NCI-H1105 (cell line): Measurements from ENCODE around the gene HSPA12A.

Source experiments
- DNase-seq: peaks from one replicate; lab custom pipeline; 2025; lab: John Stamatoyannopoulos, UW

Gene HSPA12A

DNA sequence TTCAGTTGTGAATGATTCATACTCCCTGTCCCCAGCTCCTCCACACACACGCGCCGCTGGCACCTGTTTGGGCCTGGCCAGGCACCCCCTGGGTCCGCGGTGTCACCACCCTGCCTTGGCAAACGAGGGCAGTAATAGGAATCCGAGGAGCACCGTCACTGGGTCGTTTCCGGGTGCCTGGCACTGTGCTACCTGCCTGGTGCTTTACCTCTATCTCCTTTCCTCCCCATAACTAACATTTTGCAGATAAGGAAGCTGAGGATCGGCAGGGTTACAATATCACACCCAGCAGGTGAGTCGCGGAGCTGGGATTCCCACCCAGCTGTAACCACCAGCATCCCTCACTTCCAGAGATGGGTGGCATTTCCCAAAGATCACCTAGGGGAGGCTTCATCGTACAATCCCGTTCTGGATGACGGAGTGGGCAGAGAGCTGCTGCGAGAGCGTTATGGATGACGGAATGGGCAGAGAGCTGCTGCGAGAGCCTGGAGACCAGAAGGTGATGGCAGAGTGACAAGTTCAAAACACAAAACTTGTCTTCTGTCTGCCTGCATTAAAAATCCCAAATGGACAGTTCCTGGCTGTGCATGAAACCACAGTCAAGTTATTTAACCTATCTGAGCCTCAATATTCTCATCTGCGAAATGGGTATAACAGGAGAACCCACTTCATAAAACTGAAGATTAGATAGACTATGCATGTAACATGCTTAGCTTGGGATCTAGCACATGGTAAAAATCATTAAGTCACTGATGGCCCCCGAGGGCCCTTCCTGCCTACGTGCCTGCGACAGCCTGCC, 1.1 kb upstream of the HSPA12A start:
- no peak for DNase-seq

DNA sequence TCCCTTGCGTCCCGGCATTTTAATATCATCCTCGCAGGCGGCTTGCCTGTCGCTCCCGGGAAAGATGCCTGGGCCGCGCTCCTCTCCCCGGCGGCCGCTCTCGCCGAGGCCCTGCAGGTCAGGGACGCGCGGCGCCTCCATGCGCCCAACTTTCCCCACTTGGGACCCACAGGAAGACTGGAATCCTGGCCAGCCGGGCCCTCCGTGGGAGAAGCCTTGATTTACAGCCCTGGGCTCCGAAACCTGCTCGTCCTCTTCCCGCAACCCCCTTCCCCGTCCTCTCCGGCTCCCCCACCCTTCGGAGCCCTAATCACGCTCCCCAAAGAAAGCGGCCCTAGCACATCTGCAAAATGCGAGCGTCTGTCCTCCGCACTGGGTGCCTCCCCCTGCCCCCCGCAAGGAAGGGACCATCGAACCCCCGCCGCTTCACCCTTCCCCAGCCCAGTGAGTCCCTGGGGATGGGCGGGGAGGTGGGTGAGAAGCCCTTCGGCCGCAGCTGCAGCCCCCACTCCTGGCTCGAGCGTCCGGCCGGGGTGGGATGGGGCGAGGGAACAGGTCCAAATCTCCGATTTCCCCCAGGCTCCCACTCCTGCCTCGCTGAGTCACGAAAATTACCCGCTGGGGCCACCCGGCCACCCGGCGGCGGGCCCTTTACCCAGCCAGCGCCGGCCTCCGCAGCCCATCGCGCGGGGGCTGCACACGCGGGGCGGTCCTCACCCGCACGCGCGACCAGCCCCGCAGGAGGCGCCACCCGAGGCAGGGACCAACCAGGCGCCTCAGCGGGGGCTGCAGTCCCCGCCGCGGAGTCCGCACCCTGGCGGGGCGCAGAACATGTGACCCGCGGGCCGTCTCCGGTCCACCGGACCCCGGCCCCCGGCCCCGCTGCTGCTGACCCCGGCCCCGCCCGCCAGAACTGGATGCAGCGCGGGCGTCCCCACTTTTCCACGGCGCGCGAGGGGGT, 695 bp downstream of the HSPA12A start:
- DNase-seq: no peak

DNA sequence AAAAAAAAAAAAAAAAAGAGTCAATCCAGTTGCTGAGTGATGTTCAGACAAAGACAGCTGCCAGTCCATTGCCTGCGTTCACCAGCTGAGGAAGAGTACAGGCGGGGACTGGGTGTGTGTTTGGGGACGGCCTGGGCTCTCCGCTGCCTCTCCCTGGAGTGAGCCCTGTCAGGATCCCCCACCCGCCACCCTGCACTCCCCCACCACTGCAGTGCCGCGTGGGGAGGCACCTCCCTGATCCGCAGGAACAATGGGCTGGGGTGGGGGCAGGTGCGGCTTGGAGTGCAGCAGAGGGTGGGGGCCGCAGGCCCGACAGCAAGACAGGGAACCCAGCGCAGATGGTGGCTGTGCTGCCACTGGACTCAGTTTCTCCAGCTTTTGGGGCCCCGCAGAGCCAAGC, 1.4 kb downstream of the HSPA12A start:
- no peak for DNase-seq

DNA sequence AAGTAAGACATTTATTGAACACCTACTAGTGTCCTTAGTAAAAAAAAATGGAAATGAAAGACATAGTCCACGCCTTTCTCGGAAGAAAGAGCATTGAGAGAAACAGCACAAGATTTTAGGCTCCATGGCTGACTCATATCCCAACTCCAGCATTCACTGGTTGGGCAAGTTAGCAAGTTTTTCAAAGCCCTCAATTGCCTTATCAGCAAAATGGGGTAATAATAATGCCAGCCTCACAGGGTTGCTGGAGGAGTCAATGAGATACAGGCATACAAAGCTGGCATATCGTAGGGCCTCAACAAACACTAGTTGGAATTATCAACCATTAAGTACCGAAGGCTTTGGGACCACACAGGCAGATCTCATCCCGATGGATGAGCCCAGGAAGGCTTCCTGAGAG, 4.0 kb downstream of the HSPA12A start:
- DNase-seq: no peak

DNA sequence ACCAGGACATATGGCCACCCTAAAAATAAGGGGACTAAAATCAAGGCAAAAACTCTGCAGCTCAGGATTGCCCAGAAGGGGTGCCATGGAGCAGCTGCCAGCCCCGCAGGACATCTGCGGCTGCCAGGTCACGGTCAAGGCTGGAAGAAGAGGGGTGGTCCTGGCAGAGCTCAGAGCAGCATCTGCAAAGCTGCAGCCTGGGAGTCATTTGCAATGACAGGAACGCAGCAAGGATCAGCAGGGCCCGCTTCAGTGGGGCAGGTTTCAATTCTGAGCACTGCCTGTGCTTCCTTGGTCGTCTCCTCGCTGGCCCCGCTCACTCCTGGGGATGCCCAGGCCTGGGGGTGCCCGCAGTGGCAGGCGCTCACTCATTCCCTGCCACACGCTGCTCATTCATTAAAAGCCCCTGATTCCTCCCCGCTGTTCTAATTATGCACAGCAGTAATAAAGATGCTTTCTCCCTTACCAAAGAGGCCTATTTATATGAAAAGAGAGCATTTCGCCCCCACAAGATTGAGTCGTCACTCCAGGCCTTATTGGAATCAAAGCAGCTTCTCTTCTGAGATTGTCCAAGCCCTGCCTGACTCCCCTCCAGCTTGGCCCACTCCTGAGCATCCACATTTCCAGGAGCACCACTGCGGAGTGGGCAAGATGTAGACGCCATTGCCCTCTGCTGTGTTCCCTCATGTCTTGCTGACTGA, 4.6 kb downstream of the HSPA12A start:
- DNase-seq: no peak

DNA sequence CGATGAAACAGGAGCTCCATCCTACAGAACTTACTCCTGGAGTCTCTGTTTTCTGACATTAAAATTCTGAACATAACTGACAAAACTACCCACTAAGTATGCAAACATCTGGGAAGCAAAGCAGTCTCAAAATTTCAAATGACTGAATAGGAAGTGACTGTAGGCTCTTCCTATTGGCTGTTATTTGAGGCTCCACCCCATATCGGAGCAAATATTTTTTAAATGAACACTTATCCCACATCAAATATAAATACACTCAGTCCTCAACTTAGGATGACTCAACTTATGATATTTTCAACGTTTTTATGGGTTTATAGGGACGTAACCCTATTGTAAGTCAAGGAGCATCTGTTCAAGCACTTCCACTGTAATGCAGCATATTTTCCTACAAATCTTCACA, 8.8 kb downstream of the HSPA12A start:
- DNase-seq: no peak

DNA sequence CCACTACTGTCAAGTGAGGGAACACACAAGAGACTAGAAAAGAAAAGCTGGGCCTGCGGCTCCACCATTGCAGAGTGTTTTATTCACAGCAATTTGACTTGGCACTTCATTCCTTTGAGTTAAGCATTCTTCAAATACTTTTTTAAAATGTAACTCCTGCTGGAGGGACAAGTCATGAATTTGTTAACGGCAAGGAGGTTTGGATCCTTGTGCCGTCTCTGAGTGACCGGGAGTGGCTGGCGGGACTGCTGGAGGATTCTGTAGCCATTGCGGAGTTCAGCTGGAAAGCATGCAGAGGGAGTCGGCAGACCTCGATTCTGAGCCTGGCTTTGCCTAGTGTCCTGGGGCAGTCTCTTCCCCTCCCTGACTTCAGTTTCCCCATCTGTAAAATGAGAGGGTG, 9.8 kb downstream of the HSPA12A start:
- DNase-seq: no peak

DNA sequence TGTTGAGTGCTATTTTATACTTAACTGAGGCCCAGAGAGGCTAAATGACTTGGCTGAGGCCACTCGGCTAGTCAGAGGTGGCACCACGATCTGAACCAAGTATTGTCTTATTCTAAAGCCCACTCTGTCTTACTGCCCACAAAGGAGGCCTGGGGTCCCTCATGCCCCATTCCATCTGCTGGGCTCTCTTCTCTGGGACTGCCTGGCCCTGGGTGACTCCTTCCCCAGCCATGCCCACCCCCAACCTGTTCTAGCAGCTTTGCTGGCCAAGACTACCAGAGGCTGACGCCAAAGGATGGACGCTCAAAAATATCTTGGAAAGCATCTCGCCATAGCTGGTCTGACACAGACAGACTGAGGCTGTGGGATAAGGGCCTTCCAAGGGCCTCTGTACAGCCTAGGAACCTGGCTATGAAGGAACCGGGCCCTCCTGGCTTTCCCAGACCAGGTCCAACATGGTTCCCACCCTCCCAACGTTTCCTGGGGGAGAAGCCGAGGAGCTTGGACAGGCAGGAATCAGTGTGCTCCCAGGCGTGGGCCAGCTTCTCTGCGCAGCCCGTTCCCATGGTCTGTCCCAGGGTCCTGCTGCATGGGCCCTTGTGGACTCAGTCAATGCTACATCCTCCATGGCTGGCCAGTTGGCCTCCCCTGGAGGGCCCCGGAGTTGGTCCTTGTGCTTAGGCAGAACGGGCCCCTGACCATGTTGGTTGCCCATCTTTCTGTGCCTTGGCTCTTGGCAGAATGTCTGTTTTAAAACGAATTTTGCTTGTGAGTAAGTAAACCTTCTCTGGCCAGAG, 11.7 kb downstream of the HSPA12A start:
- no peak for DNase-seq

DNA sequence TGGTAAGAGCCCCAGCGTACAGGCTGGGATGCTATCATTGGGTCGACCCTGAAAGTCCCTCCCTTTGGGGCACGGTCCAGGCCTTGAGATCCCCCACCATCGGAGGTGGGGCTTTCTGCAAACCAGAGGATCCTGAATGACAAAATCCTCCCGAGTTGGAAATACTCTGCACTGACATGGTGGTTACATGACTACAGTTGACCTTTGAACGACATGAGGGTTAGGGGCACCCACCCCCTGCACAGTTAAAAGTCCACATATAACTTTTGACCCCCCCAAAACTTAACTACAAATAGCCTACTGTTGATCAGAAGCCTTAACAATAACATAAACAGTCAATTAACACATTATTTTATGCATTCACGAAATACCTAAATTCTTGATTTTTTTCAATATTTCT, 13.1 kb downstream of the HSPA12A start:
- DNase-seq: no peak

DNA sequence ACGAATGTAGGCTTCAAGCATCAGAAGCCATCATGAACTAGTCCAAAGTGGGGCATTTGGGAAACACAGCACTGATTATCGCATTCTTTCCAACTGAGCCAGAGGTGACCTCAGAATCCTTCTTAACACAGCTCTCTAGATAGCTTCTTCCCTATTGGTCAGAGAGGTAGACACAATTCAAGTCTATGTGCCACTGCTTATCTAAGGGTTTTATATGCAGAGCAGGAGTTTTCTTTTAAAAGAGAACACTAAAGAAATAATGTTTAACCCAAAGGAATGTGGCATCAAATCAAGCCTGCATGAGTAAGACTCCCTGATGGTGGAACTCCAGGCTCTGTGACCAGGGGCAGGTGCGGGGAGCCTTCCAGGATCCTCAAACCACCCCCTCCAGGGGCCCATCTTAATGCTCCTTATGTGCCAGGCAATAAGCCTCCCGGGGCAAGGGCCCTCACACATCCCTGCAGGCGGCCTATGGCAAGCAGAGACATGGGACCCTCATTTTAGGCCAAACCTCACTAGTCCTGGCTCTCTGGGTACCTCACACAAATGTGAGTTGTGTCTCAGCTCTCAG, 13.8 kb downstream of the HSPA12A start:
- no peak for DNase-seq

DNA sequence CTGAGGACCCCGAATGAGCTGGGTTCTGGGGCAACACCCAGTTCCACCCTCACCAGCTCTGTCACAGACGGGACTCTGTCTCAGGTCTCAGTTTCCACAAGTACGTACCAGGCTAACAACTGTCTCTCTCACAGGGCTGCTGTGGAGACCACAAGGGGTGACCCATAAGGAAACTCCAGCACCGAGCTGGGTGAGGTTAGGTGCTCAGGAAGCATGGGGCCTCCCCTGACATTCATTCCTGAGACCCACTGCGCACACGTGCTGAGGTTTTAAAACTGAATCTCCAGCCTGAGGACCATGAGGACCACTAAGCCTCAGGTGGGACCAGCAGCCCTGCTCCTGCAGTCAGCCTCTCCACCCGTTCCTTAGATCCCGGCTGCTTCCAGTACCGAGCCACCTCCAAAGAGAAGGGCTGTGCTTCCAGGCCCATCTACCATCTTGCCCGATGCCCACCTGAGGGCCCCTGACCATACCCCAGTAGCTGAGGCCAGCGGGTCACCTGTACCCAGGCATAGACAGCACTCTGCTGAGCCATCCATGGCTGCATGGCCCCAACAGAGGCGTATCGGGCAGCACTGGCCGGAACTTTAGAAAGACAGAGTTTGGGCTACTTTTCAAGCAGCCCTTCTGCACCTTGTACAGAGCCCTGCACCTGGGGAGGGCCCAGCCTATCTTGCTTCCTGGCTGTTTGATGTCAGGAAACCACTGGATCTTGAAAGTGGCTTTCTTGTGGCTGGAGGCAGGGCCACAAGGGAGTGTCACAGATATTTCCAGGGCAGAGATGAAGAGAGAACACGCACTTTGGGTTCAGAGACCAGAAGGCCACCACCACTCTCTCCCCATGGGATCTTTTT, 18.7 kb downstream of the HSPA12A start:
- DNase-seq: no peak

DNA sequence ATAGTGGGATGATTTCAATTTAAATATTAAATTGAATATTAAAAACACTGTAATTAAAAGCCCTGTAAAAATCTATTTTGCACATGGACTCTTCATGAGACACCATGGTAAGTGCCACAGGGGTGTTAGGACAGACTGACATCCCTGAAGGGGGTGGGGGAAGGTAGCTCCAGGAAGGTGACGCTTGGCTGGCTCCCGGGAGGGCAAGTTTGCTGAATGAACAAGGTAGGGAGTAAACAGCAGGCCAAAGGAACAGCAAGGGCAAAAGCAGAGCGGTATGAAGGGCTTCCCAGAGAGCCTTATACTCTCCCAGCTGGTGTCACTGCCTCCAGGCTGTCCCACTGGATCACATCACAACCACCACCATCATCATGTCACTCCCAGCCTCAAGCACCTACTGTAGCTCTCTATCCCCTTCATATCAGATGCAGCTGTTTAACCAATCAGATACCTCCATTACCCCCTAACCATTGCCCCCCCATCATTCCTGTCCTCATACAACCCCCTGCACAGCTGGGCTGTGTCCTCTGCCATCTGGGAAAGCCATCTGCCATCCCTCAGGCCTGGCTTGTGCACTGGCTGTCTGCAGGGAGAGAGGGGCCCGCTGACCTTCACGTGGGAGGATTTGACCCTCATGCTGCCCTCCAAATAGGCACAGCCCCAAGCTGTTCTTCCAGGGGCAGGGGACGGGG, 19.5 kb downstream of the HSPA12A start:
- no peak for DNase-seq

DNA sequence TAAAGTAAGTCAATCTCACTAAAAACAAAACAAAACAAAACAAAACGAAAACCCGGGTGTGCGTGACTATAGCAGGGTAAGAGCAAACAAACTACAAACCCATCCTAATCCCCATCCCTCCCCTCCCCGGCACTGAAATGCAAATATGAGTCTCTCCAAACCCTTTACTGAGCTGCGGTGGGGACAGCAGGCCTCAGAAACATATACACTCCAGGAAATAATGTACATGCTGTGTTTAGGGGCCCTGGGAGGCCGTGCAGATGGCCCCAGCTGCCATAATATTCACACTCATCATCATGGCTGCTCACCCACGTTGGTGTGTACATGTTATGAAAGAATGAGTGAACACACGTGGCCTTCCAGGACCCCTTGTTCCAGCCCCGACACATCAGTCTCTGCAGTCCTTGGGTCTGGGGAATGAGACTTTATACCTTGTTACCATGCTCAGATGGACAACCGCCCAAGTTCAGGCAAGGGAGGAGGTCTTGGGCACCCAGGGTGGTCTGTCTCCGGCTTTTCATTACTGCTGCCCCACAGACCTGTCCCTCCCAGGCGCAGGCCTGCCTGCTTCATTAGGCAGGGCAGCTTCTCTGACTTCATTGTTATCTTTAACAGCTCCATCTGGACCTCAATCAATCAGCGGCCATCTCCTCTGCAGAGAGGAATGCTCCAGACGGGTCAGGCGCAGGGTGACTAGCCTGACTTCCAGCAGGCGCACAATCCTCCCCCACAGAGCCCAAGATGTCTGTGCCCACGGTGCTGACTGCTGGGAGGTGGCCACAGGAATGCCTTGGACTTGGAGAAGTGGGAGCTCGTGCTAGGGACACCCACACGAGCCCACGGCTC, 20.6 kb downstream of the HSPA12A start:
- DNase-seq: no peak

DNA sequence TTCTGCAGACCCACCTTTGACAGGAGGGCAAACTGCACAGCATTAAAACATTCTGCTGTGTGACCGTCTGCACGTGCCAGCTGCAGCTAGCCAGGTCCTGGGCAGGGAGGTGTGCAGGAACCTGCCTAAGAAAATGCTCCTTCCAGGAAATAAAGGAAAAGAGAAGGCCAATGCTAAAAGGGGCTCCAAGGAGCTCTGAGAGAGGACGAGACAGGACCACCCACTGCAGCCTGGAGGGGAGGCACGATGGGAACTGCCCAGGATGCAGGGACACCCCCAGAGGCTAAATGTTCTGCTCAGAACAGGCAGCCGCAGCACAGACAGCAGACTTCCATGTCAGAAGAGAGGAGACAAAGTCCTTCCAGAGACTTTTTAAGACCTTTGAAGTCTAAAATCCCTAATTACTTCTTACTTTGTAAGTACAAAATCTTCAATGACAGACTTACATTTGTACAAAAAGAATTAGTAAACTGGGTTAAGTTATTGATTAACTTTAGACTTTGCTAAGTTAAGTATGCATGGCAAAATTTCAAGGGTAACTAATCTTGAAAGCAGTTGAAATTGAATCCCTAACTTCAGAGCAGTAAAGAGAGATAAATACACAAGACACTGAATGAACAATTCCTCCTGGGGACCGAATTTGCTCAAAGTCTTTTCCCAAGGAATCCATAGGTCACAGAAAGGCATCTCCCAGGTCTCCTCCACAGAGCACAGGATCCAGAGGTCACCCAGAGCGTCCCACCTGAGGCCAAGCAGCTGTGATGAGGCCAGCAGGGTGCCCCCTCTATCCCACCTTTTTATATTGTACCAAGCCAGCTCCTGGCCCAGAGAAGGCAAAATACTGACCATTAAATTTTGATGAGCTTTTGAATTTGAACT, 21.5 kb downstream of the HSPA12A start:
- DNase-seq: no peak

DNA sequence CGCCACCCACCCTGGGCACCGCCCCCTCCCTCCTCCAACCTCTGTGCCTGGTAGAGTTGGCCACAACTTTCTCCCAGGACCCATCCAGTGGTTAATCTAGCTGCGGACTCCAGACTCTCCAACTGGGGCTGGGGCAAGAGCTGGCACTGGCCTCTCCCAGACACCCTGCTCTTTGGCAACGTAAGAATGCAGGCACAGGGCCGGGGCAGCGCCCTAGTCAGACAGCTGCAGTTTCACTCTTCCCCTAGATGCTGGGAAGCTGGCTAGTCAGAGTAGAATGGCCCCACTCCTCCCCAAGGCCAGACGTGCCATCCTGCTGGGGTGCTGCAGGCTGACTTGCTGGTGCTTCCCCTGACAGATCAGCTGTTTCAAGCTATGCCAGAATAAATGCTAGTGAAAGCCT, 22.1 kb downstream of the HSPA12A start:
- DNase-seq: no peak

DNA sequence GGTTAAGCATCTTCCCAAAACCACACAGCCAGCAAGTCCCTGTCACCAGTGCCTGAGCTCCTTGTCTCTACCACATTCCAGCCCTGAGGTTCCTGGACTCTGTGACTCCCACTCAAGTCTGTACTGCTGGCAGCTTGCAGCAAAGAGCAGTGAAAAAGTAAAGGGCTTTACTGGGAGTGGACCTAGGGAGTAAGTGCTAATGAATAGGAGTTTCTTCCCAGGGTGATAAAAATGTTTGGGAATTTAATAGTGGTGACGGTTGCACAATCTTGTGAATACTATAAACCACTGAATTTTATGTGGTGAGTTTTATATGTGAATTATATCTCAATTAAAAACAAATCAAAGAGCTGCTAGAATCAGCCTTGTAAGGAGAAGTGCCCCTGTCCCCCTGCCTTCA, 22.6 kb downstream of the HSPA12A start:
- no peak for DNase-seq

DNA sequence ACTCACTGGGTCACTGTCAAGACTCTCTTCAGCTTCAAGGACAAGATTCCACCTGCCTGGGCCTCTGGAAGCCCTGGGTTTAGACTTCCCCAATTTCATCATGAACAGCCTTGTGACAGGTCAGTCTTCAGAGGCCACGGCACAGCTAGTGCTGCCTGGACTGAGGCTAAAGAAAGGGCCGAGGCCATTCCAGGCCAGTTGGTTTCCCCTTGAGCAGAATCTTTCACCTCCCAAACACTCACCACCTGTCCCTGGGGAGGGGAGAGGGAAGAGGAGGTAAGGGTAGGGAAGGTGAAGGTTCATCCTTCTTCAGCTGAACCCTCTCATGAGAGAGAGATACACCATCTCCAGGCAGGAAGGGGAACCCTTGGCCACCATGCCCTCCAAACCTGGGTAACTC, 24.3 kb downstream of the HSPA12A start:
- DNase-seq: no peak

DNA sequence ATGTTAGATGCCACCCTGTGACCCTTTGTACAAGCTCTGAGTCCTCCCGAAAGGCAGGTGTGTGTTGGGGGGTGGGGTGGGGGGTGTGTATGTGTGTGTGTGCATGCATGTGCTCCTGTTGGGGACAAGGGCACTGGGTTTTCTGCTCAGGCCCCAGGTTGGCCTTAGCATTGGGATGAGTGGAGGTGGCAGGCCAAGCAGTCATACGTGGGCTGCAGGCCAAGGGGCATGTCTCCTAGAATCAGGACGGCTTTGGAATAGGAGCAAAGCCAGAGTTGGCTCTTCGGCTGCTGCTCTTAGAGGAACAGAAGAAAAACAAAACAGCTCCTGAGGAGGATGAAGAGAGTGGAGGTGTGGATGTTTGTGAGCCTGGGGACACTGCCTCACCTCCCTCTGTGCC, 26.0 kb downstream of the HSPA12A start:
- no peak for DNase-seq
